ENCODE results near the gene FLNB. TPM values are rescaled to one million over a fixed set of nuclear protein-coding genes. Genes with fewer than 3 reads are reported as not detected.
A peak's percentile ranks its signal among the peaks of the same experiment; 100 is the strongest.

Gene FLNB
- total and polyA plus RNA-seq, 2 of the 8 experiments (the other 6 are each of a cell fraction or from before 2014, with no cell fraction given): 72.3 to 118 TPM

DNA sequence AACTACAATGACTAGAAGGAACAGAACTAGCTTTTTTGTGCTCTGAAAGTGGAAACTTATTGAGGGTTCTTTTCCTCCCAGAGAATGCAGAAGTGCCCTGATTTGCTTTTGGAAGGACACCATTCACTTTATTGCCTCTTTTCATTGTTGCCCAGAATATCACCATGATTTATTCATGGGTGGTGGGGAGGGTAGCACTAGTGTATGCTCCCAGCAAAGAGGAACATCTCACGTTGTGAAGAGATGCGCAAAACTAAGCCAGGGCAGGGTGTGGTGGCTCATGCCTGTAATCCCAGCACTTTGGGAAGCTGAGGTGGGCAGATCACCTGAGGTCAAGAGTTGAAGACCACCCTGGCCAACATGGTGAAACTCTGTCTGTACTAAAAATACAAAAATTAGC lies 31.4 kb downstream of the FLNB start:
- Histone ChIP-seq H3K4me1 (replicated peaks in 1 of 4; ENCODE audit: control insufficient read depth in 3 of 4, insufficient read depth in 4 of 4, low read length in 3 of 4) (peaks cover 35 to 62% (median 48%) of the 10 kb centered on the region in 4 experiments), H4K20me1 (replicated peaks in 1 of 2; ENCODE audit: control insufficient read depth in 1 of 2, insufficient read depth in 2 of 2, low read length in 2 of 2) (peaks cover 3 to 8% of the 10 kb centered on the region in 2 experiments)
- WGBS, 2 experiments (ENCODE audit: extremely low coverage in 1 of 2, insufficient coverage in 1 of 2, insufficient read length in 1 of 2, insufficient replicate concordance in 2 of 2, low coverage in 1 of 2, low lambda C conversion rate in 2 of 2, missing lambda C conversion rate in 1 of 2): 53% methylated on average over 2 of the region's 2 CpGs; no CpG with 5 or more reads in 1 of the 2 experiments

More for the DNA sequence above, 31.4 kb downstream of the FLNB start:
- ChIA-PET POLR2A (ENCODE audit: partially characterized antibody) (interaction anchor here (0.7 to 1.8 kb wide), 7 partner anchors 9 to 67 kb away, joined by 3 to 12 read pairs (median 3); partner anchors contain the start of gene FLNB), CTCF (ENCODE audit: partially characterized antibody) (interaction anchor here (1.0 to 4.1 kb wide), 8 partner anchors 10 to 128 kb away, joined by 3 to 14 read pairs (median 6); partner anchors contain the start of gene FLNB)
- Histone ChIP-seq H4K8ac (ENCODE audit: extremely low read depth, insufficient read depth, low read length) (no peak overlapping the region), H3K14ac (ENCODE audit: insufficient read length) (no peak overlapping the region), H2BK20ac (ENCODE audit: low read length) (no peak overlapping the region), H3K27me3 (replicated peaks in 1 of 4; ENCODE audit: control insufficient read depth in 3 of 4, extremely low read depth in 1 of 4, insufficient read depth in 3 of 4, low read length in 3 of 4) (no peaks in the 10 kb centered on the region), H3K79me1 (ENCODE audit: low read depth, low read length) (peaks cover 16% of the 10 kb centered on the region), H2BK15ac (ENCODE audit: low read length) (no peak overlapping the region), H3K23ac (ENCODE audit: insufficient read length) (no peak overlapping the region), H3K79me2 (ENCODE audit: control insufficient read depth in 1 of 2, insufficient read depth in 2 of 2, low read length in 2 of 2) (peaks cover 0 to 84% of the 10 kb centered on the region in 2 experiments; a peak in 2 of 4 replicates), H3K36me3 (ENCODE audit: control insufficient read depth in 2 of 4, insufficient read depth in 4 of 4, low read length in 3 of 4) (no peaks in the 10 kb centered on the region), H4K91ac (replicated peaks; ENCODE audit: insufficient read length, low read length) (no peak overlapping the region), H3K9me3 (ENCODE audit: insufficient read depth in 2 of 2, low read depth in 1 of 2, low read length in 1 of 2) (no peaks in the 10 kb centered on the region), H3K4ac (replicated peaks; ENCODE audit: insufficient read length, low read depth, low read length) (no peak overlapping the region), H3K27ac (ENCODE audit: low read depth, low read length) (peak overlapping the region; percentile 43; the same call in 1 of the 2 replicates), H2AFZ (ENCODE audit: low read length) (no peak overlapping the region), H3K18ac (ENCODE audit: extremely low read depth, low read length) (no peak overlapping the region), H2BK5ac (ENCODE audit: low read depth, low read length) (no peak overlapping the region), H3K4me3 (ENCODE audit: extremely low read depth in 1 of 4, insufficient read depth in 2 of 4, low read depth in 3 of 4, low read length in 4 of 4) (0 out of 8 replicates have a peak overlapping the region, but pooled peaks of 1 of the 4 experiments have one; percentile 1), H3K56ac (replicated peaks; ENCODE audit: insufficient read length, low read depth, low read length) (no peak overlapping the region), H2BK120ac (replicated peaks; ENCODE audit: low read depth, low read length) (no peak overlapping the region), H3K23me2 (ENCODE audit: low read depth, low read length) (no peaks in the 10 kb centered on the region), H3K4me2 (ENCODE audit: insufficient read depth in 1 of 2, low read depth in 2 of 2, low read length in 2 of 2) (peak overlapping the region; percentile 35 to 41; a peak in 3 of 4 replicates), H2AK5ac (ENCODE audit: low read depth, low read length) (no peak overlapping the region), H4K5ac (ENCODE audit: insufficient read length, low read depth, low read length) (no peak overlapping the region), H3K9ac (replicated peaks in 1 of 4; ENCODE audit: extremely low read depth in 1 of 4, low read depth in 3 of 4, low read length in 3 of 4) (no peak overlapping the region), H2BK12ac (ENCODE audit: low read depth, low read length) (no peak overlapping the region)
- no peak for FAIRE-seq
- DNase-seq (ENCODE audit: low read depth in 1 of 2, low spot score in 2 of 2): no peak
- no peak for TF ChIP-seq KDM4A (IDR thresholded peaks at IDR 0.05; ENCODE audit: low read depth, low read length, severe bottlenecking)
- TF ChIP-seq JUND (IDR thresholded peaks at IDR 0.05; ENCODE audit: low read length): no peak
- TF ChIP-seq, protein P1, sequence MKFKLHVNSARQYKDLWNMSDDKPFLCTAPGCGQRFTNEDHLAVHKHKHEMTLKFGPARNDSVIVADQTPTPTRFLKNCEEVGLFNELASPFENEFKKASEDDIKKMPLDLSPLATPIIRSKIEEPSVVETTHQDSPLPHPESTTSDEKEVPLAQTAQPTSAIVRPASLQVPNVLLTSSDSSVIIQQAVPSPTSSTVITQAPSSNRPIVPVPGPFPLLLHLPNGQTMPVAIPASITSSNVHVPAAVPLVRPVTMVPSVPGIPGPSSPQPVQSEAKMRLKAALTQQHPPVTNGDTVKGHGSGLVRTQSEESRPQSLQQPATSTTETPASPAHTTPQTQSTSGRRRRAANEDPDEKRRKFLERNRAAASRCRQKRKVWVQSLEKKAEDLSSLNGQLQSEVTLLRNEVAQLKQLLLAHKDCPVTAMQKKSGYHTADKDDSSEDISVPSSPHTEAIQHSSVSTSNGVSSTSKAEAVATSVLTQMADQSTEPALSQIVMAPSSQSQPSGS (IDR thresholded peaks at IDR 0.05; ENCODE audit: low read length): no peak
- TF ChIP-seq RXRA (IDR thresholded peaks at IDR 0.05; ENCODE audit: insufficient read depth, low read depth, low read length): no peak
- peak; percentile 16 for TF ChIP-seq NANOG (IDR thresholded peaks at IDR 0.05; ENCODE audit: insufficient read depth, low read depth, low read length, poor library complexity, severe bottlenecking)
